Ectodermal cell (in vitro differentiated cells): Measurements from ENCODE around the gene OR10H5.
"Not testable (repeated sequence)": the region's sequence is repeated elsewhere in the genome, so short reads cannot be mapped to it uniquely, and the experiment has no call there.

Experiments used
- H3K27ac ChIP-seq: 2 replicates; pipeline ENCODE4 v1.7.0; 2013; ENCODE audit warnings: mild to moderate bottlenecking, low read depth, low read length; ENCODE audit not compliant: insufficient read depth, poor library complexity, severe bottlenecking
- H3K27me3 ChIP-seq: 2 replicates; pipeline ENCODE4 v1.7.0; 2013; ENCODE audit warnings: mild to moderate bottlenecking, low read length; ENCODE audit not compliant: insufficient read depth, control insufficient read depth, poor library complexity, severe bottlenecking
- H3K36me3 ChIP-seq: one replicate; pipeline ENCODE4 v1.7.0; 2013; ENCODE audit warnings: low read length; ENCODE audit not compliant: control insufficient read depth, insufficient read depth
- H3K4me1 ChIP-seq: one replicate; pipeline ENCODE4 v1.7.0; 2013; ENCODE audit warnings: low read length; ENCODE audit not compliant: control insufficient read depth, insufficient read depth
- H3K4me3 ChIP-seq: 2 replicates; pipeline ENCODE4 v1.7.0; 2013; ENCODE audit warnings: low read depth, low read length, control low read depth; ENCODE audit not compliant: insufficient read depth
- H3K9me3 ChIP-seq: 2 replicates; pipeline ENCODE4 v1.7.0; 2013; ENCODE audit warnings: mild to moderate bottlenecking, low read length, moderate library complexity; ENCODE audit not compliant: control insufficient read depth
- WGBS, 2 experiments: methylation state at CpG; one replicate each; pipeline ENCODE4 v1.1.7; 2013; ENCODE audit warnings: missing lambda C conversion rate in 2 of 2; 5-methylcytosine and 5-hydroxymethylcytosine counted together

Gene OR10H5

DNA sequence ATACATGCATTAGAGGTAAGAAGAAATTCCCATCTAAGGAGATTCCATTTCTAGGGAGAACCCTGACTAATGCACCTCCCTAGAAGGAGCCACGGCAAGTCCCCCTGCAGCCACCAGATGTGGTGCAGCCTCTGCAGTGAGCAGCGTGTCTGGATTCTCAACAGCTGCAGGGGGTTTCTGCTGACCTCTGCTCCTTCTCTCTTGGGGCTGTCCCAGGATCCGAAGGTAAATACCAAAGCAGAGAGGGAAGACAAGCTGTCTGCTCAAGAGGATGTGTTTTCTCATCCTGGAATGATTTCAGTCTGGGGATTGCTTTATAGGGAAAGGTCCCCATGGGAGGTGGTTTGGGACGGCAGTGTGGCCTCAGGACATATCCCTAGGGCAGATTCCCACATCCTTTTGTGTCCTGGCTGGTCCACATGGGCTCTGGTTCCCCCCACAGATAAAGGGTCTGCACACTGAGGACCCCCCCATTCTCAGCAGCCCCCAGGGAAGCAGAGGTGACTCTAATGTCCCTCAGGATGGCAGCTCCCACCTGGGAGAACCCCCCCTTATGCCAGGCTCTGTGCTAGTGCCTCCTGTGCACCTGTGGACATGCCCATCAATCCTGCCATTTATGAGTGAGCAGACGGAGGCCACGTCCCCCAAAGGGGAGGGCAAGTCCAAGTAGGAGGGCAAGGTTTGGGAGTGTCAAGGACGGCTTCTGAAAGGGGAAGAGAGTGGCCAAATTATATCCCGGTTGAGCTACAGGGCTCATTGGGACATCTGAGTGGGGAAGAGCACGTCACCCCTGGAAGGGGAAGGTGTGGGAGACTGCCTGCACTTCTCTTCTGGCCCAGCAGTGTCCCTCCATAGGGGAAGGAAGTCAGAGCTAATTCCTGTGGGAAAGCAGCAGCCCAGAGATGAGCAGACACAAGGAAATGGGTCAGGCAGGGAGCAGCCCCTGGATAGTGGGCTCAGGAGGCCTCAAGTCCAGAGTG, 10.2 kb upstream of the OR10H5 start:
- H3K4me3 ChIP-seq = no peak overlapping the region
- no peaks in the 10 kb centered on the region for H3K36me3 ChIP-seq
- H3K9me3 ChIP-seq = peaks cover 7% of the 10 kb centered on the region
- H3K27ac ChIP-seq = no peak overlapping the region
- WGBS, 2 experiments = 66% methylated on average over 9 of the region's 9 CpGs
- H3K4me1 ChIP-seq = no peaks in the 10 kb centered on the region
- no peaks in the 10 kb centered on the region for H3K27me3 ChIP-seq

DNA sequence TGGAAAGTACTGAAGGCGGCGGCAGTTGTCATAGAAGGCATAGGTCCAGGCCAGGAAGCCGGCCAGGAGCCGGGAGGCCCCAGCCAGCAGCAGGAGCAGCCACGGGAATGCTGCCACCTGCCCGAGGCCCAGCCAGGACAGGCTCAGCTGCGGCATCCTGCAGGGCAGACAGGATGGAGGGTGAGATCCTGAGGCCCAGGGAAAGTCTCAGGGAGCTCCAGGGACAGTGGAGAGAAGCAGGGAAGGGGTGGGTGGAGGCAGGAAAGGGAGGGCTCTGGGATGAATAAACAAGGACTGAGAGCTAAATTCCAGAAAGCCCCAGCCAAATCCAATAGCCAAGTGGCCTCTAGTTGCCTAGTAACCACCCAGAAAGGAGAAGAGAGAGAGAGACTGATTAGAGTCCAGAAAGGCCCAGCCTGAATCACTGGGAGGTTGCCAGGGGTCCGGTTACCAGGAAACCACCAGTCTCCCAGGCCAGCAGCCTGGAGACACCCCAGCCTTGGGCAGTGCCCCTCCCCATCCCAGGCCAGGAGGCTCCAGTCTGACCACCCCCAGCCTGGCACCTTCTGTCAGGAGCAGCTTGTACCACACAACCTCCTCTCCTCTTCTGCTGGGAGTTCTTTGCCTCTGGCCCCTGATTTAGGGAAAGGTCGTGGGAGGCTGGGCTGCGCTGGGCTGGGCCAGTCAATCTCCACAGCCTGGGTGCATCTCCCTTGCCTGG, 7.5 kb upstream of the OR10H5 start:
- no peak overlapping the region for H3K27ac ChIP-seq
- no peak overlapping the region for H3K4me3 ChIP-seq
- WGBS, 2 experiments = 73 to 74% methylated on average over 10 of the region's 10 CpGs
- peaks cover 7% of the 10 kb centered on the region for H3K9me3 ChIP-seq
- no peaks in the 10 kb centered on the region for H3K4me1 ChIP-seq
- H3K36me3 ChIP-seq = no peaks in the 10 kb centered on the region
- no peaks in the 10 kb centered on the region for H3K27me3 ChIP-seq

GRCh38 chr19:15780610-15781418, 6.6 kb upstream of the OR10H5 start:
- H3K36me3 ChIP-seq = no peaks in the 10 kb centered on the region

GRCh38 chr19:15781661-15782060, 5.8 kb upstream of the OR10H5 start:
- peaks cover 5% of the 10 kb centered on the region for H3K9me3 ChIP-seq
- no peaks in the 10 kb centered on the region for H3K36me3 ChIP-seq
- no peak overlapping the region for H3K4me3 ChIP-seq
- no peaks in the 10 kb centered on the region for H3K4me1 ChIP-seq
- 72 to 76% methylated on average over 5 of the region's 5 CpGs for WGBS, 2 experiments
- no peaks in the 10 kb centered on the region for H3K27me3 ChIP-seq
- H3K27ac ChIP-seq = no peak overlapping the region

More at GRCh38 chr19:15780610-15781418, 6.6 kb upstream of the OR10H5 start:
- H3K9me3 ChIP-seq = peaks cover 5% of the 10 kb centered on the region
- no peaks in the 10 kb centered on the region for H3K27me3 ChIP-seq
- no peak overlapping the region for H3K27ac ChIP-seq
- H3K4me3 ChIP-seq = no peak overlapping the region
- WGBS, 2 experiments = 51 to 56% methylated on average over 7 of the region's 7 CpGs
- no peaks in the 10 kb centered on the region for H3K4me1 ChIP-seq

- no peaks in the 10 kb centered on the region for H3K27me3 ChIP-seq
- no peak overlapping the region for H3K4me3 ChIP-seq
- H3K36me3 ChIP-seq = no peaks in the 10 kb centered on the region
- H3K27ac ChIP-seq = no peak overlapping the region
- H3K4me1 ChIP-seq = no peaks in the 10 kb centered on the region
- peaks cover 5% of the 10 kb centered on the region for H3K9me3 ChIP-seq
- WGBS, 2 experiments = 67 to 69% methylated on average over 2 to 3 of the region's 3 CpGs
Observed at GRCh38 chr19:15782211-15782610, 5.2 kb upstream of the OR10H5 start.

- WGBS, 2 experiments = 82 to 85% methylated on average over 7 of the region's 7 CpGs
- not testable (repeated sequence) for H3K27me3 ChIP-seq
Observed at GRCh38 chr19:15782896-15783295, 4.6 kb upstream of the OR10H5 start.

GRCh38 chr19:15788594-15789270, 1.3 kb downstream of the OR10H5 start:
- no peaks in the 10 kb centered on the region for H3K4me1 ChIP-seq
- WGBS, 2 experiments = 54 to 68% methylated on average over 4 of the region's 4 CpGs
- no peak overlapping the region for H3K4me3 ChIP-seq
- no peaks in the 10 kb centered on the region for H3K9me3 ChIP-seq
- no peak overlapping the region for H3K27ac ChIP-seq
- no peaks in the 10 kb centered on the region for H3K36me3 ChIP-seq
- no peaks in the 10 kb centered on the region for H3K27me3 ChIP-seq

More at GRCh38 chr19:15782896-15783295, 4.6 kb upstream of the OR10H5 start:
- not testable (repeated sequence) for H3K36me3 ChIP-seq, H3K9me3 ChIP-seq, H3K4me3 ChIP-seq, H3K27ac ChIP-seq, H3K4me1 ChIP-seq

DNA sequence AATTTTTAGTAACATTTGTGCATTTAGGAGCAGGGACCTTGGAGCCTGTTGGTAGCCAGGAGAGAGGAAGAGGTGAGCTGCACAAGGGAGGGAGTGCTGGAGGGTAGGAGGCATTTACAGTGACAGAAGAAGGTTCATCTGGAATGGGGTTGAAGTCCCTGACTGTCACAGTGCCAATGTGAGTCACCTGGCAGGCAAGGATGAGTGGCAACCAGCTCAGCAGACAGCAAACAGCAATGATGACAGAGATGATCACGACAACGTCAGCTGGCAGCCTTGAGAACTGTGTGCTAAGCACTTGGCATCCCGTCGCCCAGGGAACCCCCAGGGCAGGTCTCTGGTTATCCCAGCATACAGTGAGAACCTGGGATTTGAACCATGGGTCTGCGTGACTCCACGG, 2.6 kb downstream of the OR10H5 start:
- 62 to 64% methylated on average over 6 of the region's 6 CpGs for WGBS, 2 experiments
- H3K4me3 ChIP-seq = no peak overlapping the region
- no peaks in the 10 kb centered on the region for H3K36me3 ChIP-seq
- no peaks in the 10 kb centered on the region for H3K4me1 ChIP-seq
- no peaks in the 10 kb centered on the region for H3K27me3 ChIP-seq
- no peak overlapping the region for H3K27ac ChIP-seq
- no peaks in the 10 kb centered on the region for H3K9me3 ChIP-seq

DNA sequence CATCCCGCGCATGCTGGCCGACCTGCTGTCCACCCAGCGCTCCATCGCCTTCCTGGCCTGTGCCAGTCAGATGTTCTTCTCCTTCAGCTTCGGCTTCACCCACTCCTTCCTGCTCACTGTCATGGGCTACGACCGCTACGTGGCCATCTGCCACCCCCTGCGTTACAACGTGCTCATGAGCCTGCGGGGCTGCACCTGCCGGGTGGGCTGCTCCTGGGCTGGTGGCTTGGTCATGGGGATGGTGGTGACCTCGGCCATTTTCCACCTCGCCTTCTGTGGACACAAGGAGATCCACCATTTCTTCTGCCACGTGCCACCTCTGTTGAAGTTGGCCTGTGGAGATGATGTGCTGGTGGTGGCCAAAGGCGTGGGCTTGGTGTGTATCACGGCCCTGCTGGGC, 6.8 kb downstream of the OR10H5 start:
- H3K4me1 ChIP-seq, H3K27ac ChIP-seq, H3K27me3 ChIP-seq, H3K4me3 ChIP-seq, H3K36me3 ChIP-seq, H3K9me3 ChIP-seq: not testable (repeated sequence)
- WGBS, 2 experiments = 80 to 85% methylated on average over 12 to 16 of the region's 18 CpGs
